Natural killer cell (primary cell): ENCODE data around the gene MEGF6. TPM values are rescaled to one million over a fixed set of nuclear protein-coding genes. Genes with fewer than 3 reads are reported as not detected.

ENCODE experiments used
- ATAC-seq, 3 donors: fragments of 150-1000 bp in 2 of 3; fragments of 200-7000 bp in 1 of 3; cut with Tn5 transposase; 1 replicate in 1 of 3; 2 replicates in 2 of 3; pipeline ENCODE4 v1.10.0; 2021; ENCODE audit warnings: mild to moderate bottlenecking in 2 of 3, moderate library complexity in 2 of 3
- DNase-seq, 2 donors: peaks; one replicate each; pipeline versions ENCODE4 v3.0.0 to v3.0.0-alpha.2; 2013 to 2021; ENCODE audit warnings: mixed read lengths in 1 of 2
- H3K27ac ChIP-seq: one replicate; pipeline ENCODE4 v1.5.1; 2013; ENCODE audit warnings: mild to moderate bottlenecking, low read length
- H3K27me3 ChIP-seq: one replicate; pipeline ENCODE4 v1.6.1; 2013; ENCODE audit warnings: low read length; ENCODE audit not compliant: control insufficient read depth, insufficient read depth
- H3K36me3 ChIP-seq: one replicate; pipeline ENCODE4 v1.6.1; 2013; ENCODE audit warnings: low read length; ENCODE audit not compliant: control insufficient read depth, insufficient read depth
- H3K4me1 ChIP-seq: one replicate; pipeline ENCODE4 v1.6.1; 2013; ENCODE audit warnings: low read length; ENCODE audit not compliant: control insufficient read depth, insufficient read depth
- H3K4me3 ChIP-seq: one replicate; pipeline ENCODE4 v1.5.1; 2013; ENCODE audit warnings: low read length
- H3K9me3 ChIP-seq: one replicate; pipeline ENCODE4 v1.6.1; 2013; ENCODE audit warnings: low read length; ENCODE audit not compliant: control insufficient read depth, insufficient read depth
- H3K27ac Mint-ChIP-seq, 2 donors: one replicate each; pipeline ENCODE4 v1.8.0; 2022; ENCODE audit warnings: mild to moderate bottlenecking in 2 of 2, mixed read lengths in 2 of 2, moderate library complexity in 1 of 2
- H3K27me3 Mint-ChIP-seq, 2 donors: one replicate each; pipeline ENCODE4 v1.8.0; 2022; ENCODE audit warnings: low read depth in 2 of 2, mixed read lengths in 2 of 2
- H3K36me3 Mint-ChIP-seq: one replicate; pipeline ENCODE4 v1.8.0; 2022; ENCODE audit warnings: mixed read lengths
- H3K4me1 Mint-ChIP-seq, 2 donors: one replicate each; pipeline ENCODE4 v1.8.0; 2022; ENCODE audit warnings: mixed read lengths in 2 of 2
- H3K4me3 Mint-ChIP-seq: one replicate; pipeline ENCODE4 v1.8.0; 2022; ENCODE audit warnings: mild to moderate bottlenecking, moderate library complexity, mixed read lengths
- H3K9me3 Mint-ChIP-seq, 2 donors: one replicate each; pipeline ENCODE4 v1.8.0; 2022; ENCODE audit warnings: mixed read lengths in 2 of 2
- CTCF ChIP-seq: fragments of 200-600 bp; IDR thresholded peaks from one replicate; pipeline ENCODE4 v1.8.0; 2022; ENCODE audit warnings: antibody characterized with exemption
- WGBS: methylation state at CpG from one replicate; pipeline ENCODE4 v1.1.7; 2013; ENCODE audit warnings: missing lambda C conversion rate; ENCODE audit not compliant: insufficient coverage; 5-methylcytosine and 5-hydroxymethylcytosine counted together
- intact Hi-C: fragments of 100-400 bp; cut with micrococcal nuclease; formaldehyde crosslinking; loops from one replicate; pipeline ENCODE4 v1.14.2; 2022
- total RNA-seq, 4 donors: library from RNA; stranded (reverse); fragments of 120-200 nt in 1 of 4; gene quantifications; one replicate each; pipeline versions ENCODE4 v1.2.3 to v1.2.4, GENCODE V29; 2013 to 2022

Gene MEGF6
- total RNA-seq, 3 donors from 2014 or later (not counting 1 experiment from before 2014, with no cell fraction given): 3.1 to 15.6 (median 5.1) TPM

- Histone ChIP-seq H3K9me3 (no peaks in the 10 kb centered on the region), H3K4me3 (no peak overlapping the region), H3K27me3 (no peaks in the 10 kb centered on the region), H3K27ac (no peak overlapping the region), H3K4me1 (no peaks in the 10 kb centered on the region), H3K36me3 (no peaks in the 10 kb centered on the region)
- Mint-ChIP-seq H3K27me3 (peaks cover 0 to 2% of the 10 kb centered on the region in 2 donors), H3K4me3 (no peak overlapping the region), H3K27ac (no peak overlapping the region), H3K4me1 (no peaks in the 10 kb centered on the region), H3K36me3 (no peaks in the 10 kb centered on the region), H3K9me3 (no peaks in the 10 kb centered on the region)
- WGBS: 78% methylated on average over 20 of the region's 20 CpGs
- intact Hi-C loops: no loop called here
- ATAC-seq (no peak), DNase-seq (no peak)
- no peak for TF ChIP-seq CTCF
These were observed 129.4 kb downstream of the MEGF6 start for GRCh38 chr1:3481836-3482375.

- intact Hi-C loops: no loop called here
- no peak for TF ChIP-seq CTCF
These were observed 130.3 kb downstream of the MEGF6 start for GRCh38 chr1:3481046-3481445.

GRCh38 chr1:3480369-3480719, 131.0 kb downstream of the MEGF6 start:
- H3K36me3 ChIP-seq: no peaks in the 10 kb centered on the region
- no peak overlapping the region for H3K27ac ChIP-seq
- DNase-seq: no peak
- peaks cover 0 to 2% of the 10 kb centered on the region in 2 donors for H3K27me3 Mint-ChIP-seq
- no peaks in the 10 kb centered on the region for H3K4me1 ChIP-seq
- no peaks in the 10 kb centered on the region for H3K9me3 ChIP-seq
- H3K4me3 Mint-ChIP-seq: no peak overlapping the region
- no peak overlapping the region for H3K4me3 ChIP-seq
- ATAC-seq: no peak
- no peaks in the 10 kb centered on the region for H3K4me1 Mint-ChIP-seq
- no peaks in the 10 kb centered on the region for H3K9me3 Mint-ChIP-seq
- no peak for TF ChIP-seq CTCF
- H3K27ac Mint-ChIP-seq: no peak overlapping the region
- no peaks in the 10 kb centered on the region for H3K36me3 Mint-ChIP-seq
- H3K27me3 ChIP-seq: no peaks in the 10 kb centered on the region
- intact Hi-C loops: no loop called here
- 78% methylated on average over 21 of the region's 21 CpGs for WGBS

More at GRCh38 chr1:3481046-3481445, 130.3 kb downstream of the MEGF6 start:
- Histone ChIP-seq H3K36me3 (no peaks in the 10 kb centered on the region), H3K27ac (no peak overlapping the region), H3K4me1 (no peaks in the 10 kb centered on the region), H3K9me3 (no peaks in the 10 kb centered on the region), H3K27me3 (no peaks in the 10 kb centered on the region), H3K4me3 (no peak overlapping the region)
- H3K27ac Mint-ChIP-seq: no peak overlapping the region
- peaks cover 0 to 2% of the 10 kb centered on the region in 2 donors for H3K27me3 Mint-ChIP-seq
- WGBS: 72% methylated on average over 15 of the region's 15 CpGs
- no peak overlapping the region for H3K4me3 Mint-ChIP-seq
- no peaks in the 10 kb centered on the region for H3K36me3 Mint-ChIP-seq
- ATAC-seq (no peak), DNase-seq (no peak)
- no peaks in the 10 kb centered on the region for H3K4me1 Mint-ChIP-seq
- H3K9me3 Mint-ChIP-seq: no peaks in the 10 kb centered on the region
